ENCODE results near the gene COL4A2.

The COL4A2 gene

GRCh38 chr13:110333837-110334236 is 26.8 kb downstream of the COL4A2 start:
- no peak overlapping the region for H3K4me2 ChIP-seq (ENCODE audit: low read length)
- H3K9ac ChIP-seq (ENCODE audit: low read length) = no peak overlapping the region
- H3K4me3 ChIP-seq (ENCODE audit: low read depth, low read length, poor library complexity, severe bottlenecking) = no peak overlapping the region
- H3F3A ChIP-seq (ENCODE audit: insufficient read depth, low read length) = no peaks in the 10 kb centered on the region
- H3K9me2 ChIP-seq (ENCODE audit: low read depth, low read length) = no peaks in the 10 kb centered on the region
- no peaks in the 10 kb centered on the region for H4K20me1 ChIP-seq (ENCODE audit: insufficient read depth, low read length)
- no peaks in the 10 kb centered on the region for H3K36me3 ChIP-seq (ENCODE audit: insufficient read depth, low read length)
- no peaks in the 10 kb centered on the region for H3K4me1 ChIP-seq (ENCODE audit: insufficient read depth, low read length, severe bottlenecking)
- no peak overlapping the region for H3K27ac ChIP-seq (ENCODE audit: low read depth, low read length, poor library complexity, severe bottlenecking)
- no peaks in the 10 kb centered on the region for H3K9me3 ChIP-seq (ENCODE audit: low read length)
- H2AFZ ChIP-seq (ENCODE audit: low read length) = no peak overlapping the region
- no peak for TF ChIP-seq CTCF (IDR thresholded peaks at IDR 0.05; ENCODE audit: low read length)
- no peak for TF ChIP-seq EZH2 (IDR thresholded peaks at IDR 0.05; ENCODE audit: borderline replicate concordance, low read length)
- no peaks in the 10 kb centered on the region for H3K79me2 ChIP-seq (ENCODE audit: insufficient read depth, low read length)
- H3K27me3 ChIP-seq (ENCODE audit: insufficient read depth, low read length) = peaks cover 3% of the 10 kb centered on the region; the same call in 1 of the 2 replicates

GRCh38 chr13:110334256-110334655 is 27.2 kb downstream of the COL4A2 start:
- peaks cover 3% of the 10 kb centered on the region; the same call in 1 of the 2 replicates for H3K27me3 ChIP-seq (ENCODE audit: insufficient read depth, low read length)
- no peak overlapping the region for H3K4me3 ChIP-seq (ENCODE audit: low read depth, low read length, poor library complexity, severe bottlenecking)
- no peaks in the 10 kb centered on the region for H3K9me2 ChIP-seq (ENCODE audit: low read depth, low read length)
- TF ChIP-seq EZH2 (IDR thresholded peaks at IDR 0.05; ENCODE audit: borderline replicate concordance, low read length) (no peak), CTCF (IDR thresholded peaks at IDR 0.05; ENCODE audit: low read length) (no peak)
- no peaks in the 10 kb centered on the region for H3K4me1 ChIP-seq (ENCODE audit: insufficient read depth, low read length, severe bottlenecking)
- H3K27ac ChIP-seq (ENCODE audit: low read depth, low read length, poor library complexity, severe bottlenecking) = no peak overlapping the region
- H3F3A ChIP-seq (ENCODE audit: insufficient read depth, low read length) = no peaks in the 10 kb centered on the region
- no peak overlapping the region for H2AFZ ChIP-seq (ENCODE audit: low read length)
- no peaks in the 10 kb centered on the region for H4K20me1 ChIP-seq (ENCODE audit: insufficient read depth, low read length)
- H3K4me2 ChIP-seq (ENCODE audit: low read length) = no peak overlapping the region
- no peak overlapping the region for H3K9ac ChIP-seq (ENCODE audit: low read length)
- no peaks in the 10 kb centered on the region for H3K9me3 ChIP-seq (ENCODE audit: low read length)
- H3K79me2 ChIP-seq (ENCODE audit: insufficient read depth, low read length) = no peaks in the 10 kb centered on the region
- no peaks in the 10 kb centered on the region for H3K36me3 ChIP-seq (ENCODE audit: insufficient read depth, low read length)

- no peaks in the 10 kb centered on the region for H3K9me2 ChIP-seq (ENCODE audit: low read depth, low read length)
- peaks cover 3% of the 10 kb centered on the region; the same call in 1 of the 2 replicates for H3K27me3 ChIP-seq (ENCODE audit: insufficient read depth, low read length)
- no peak overlapping the region for H3K9ac ChIP-seq (ENCODE audit: low read length)
- no peaks in the 10 kb centered on the region for H3K4me1 ChIP-seq (ENCODE audit: insufficient read depth, low read length, severe bottlenecking)
- H3K4me2 ChIP-seq (ENCODE audit: low read length) = no peak overlapping the region
- H3K79me2 ChIP-seq (ENCODE audit: insufficient read depth, low read length) = no peaks in the 10 kb centered on the region
- H2AFZ ChIP-seq (ENCODE audit: low read length) = no peak overlapping the region
- no peaks in the 10 kb centered on the region for H4K20me1 ChIP-seq (ENCODE audit: insufficient read depth, low read length)
- no peak for TF ChIP-seq EZH2 (IDR thresholded peaks at IDR 0.05; ENCODE audit: borderline replicate concordance, low read length)
- H3F3A ChIP-seq (ENCODE audit: insufficient read depth, low read length) = no peaks in the 10 kb centered on the region
- no peak overlapping the region for H3K4me3 ChIP-seq (ENCODE audit: low read depth, low read length, poor library complexity, severe bottlenecking)
- H3K27ac ChIP-seq (ENCODE audit: low read depth, low read length, poor library complexity, severe bottlenecking) = no peak overlapping the region
- no peaks in the 10 kb centered on the region for H3K36me3 ChIP-seq (ENCODE audit: insufficient read depth, low read length)
- no peaks in the 10 kb centered on the region for H3K9me3 ChIP-seq (ENCODE audit: low read length)
These were observed 27.9 kb downstream of the COL4A2 start for GRCh38 chr13:110334841-110335490.

- no peaks in the 10 kb centered on the region for H3K9me3 ChIP-seq (ENCODE audit: low read length)
- H3F3A ChIP-seq (ENCODE audit: insufficient read depth, low read length) = no peaks in the 10 kb centered on the region
- H3K79me2 ChIP-seq (ENCODE audit: insufficient read depth, low read length) = no peaks in the 10 kb centered on the region
- H3K9me2 ChIP-seq (ENCODE audit: low read depth, low read length) = no peaks in the 10 kb centered on the region
- H3K4me1 ChIP-seq (ENCODE audit: insufficient read depth, low read length, severe bottlenecking) = no peaks in the 10 kb centered on the region
- no peak overlapping the region for H2AFZ ChIP-seq (ENCODE audit: low read length)
- no peaks in the 10 kb centered on the region for H4K20me1 ChIP-seq (ENCODE audit: insufficient read depth, low read length)
- H3K9ac ChIP-seq (ENCODE audit: low read length) = no peak overlapping the region
- no peak overlapping the region for H3K4me3 ChIP-seq (ENCODE audit: low read depth, low read length, poor library complexity, severe bottlenecking)
- peaks cover under 1% of the 10 kb centered on the region; the same call in 1 of the 2 replicates for H3K27me3 ChIP-seq (ENCODE audit: insufficient read depth, low read length)
- TF ChIP-seq EZH2 (IDR thresholded peaks at IDR 0.05; ENCODE audit: borderline replicate concordance, low read length) (no peak), CTCF (IDR thresholded peaks at IDR 0.05; ENCODE audit: low read length) (no peak)
- H3K27ac ChIP-seq (ENCODE audit: low read depth, low read length, poor library complexity, severe bottlenecking) = no peak overlapping the region
- no peaks in the 10 kb centered on the region for H3K36me3 ChIP-seq (ENCODE audit: insufficient read depth, low read length)
- H3K4me2 ChIP-seq (ENCODE audit: low read length) = no peak overlapping the region
These were observed 29.0 kb downstream of the COL4A2 start for GRCh38 chr13:110336108-110336507.
